Activated CD8-positive, alpha-beta memory T cell treated with anti-CD3 and anti-CD28 coated beads for 48 hours (primary cell): ENCODE measurements around the gene C6orf163.

ENCODE experiments used
- DNase-seq, 3 experiments: peaks; one replicate each; pipeline ENCODE4 v3.0.0-alpha.2; 2020; ENCODE audit warnings: low read depth in 2 of 3, low spot score in 2 of 3

The C6orf163 gene

DNA sequence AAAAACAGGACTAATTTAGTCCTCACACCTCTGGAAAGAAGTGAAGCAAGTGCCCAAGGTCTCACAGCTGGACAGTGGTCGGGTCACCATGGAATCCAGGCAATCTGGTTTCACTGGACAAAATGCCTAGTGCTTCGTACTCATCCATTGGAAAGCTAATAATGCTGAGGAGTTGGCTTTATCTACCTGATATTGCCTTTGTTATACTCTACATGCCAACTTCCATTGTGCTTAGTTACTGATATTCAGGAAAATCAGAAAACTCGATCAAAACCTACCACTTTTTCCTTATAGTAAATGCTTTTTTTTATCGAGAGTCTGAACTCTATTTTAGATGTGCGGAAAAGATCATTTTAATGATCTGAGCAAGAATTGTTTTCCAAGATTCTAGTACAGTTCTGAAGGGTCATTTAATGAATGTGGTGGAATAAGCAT lies 64.1 kb downstream of the C6orf163 start:
- no peak for DNase-seq
